ENCODE results near the gene HAUS7. TPM values are rescaled to one million over a fixed set of nuclear protein-coding genes. Genes with fewer than 3 reads are reported as not detected.

The HAUS7 gene
- total RNA-seq, 1 donor from 2014 or later: 31.3 TPM

DNA sequence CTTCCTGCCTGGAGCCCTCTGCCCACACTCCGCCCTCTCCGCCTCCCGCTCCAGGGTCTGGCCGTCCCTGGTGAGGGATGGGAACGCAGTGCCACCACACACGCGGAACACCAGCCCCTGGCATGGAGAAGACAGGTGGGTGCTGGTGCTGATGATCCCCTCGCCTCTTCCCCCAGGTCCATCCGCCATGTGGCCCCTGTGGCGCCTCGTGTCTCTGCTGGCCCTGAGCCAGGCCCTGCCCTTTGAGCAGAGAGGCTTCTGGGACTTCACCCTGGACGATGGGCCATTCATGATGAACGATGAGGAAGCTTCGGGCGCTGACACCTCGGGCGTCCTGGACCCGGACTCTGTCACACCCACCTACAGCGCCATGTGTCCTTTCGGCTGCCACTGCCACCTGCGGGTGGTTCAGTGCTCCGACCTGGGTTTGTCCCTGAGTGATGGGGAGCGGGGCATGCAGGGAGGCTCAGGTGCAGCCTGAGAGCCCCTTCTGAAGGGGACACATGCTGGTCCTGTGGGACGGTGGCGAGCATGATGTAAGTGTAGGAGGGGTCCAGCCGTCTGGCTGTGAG is 34.2 kb upstream of the HAUS7 start:
- Mint-ChIP-seq H3K4me1 (ENCODE audit: low read depth) (peaks cover 38% of the 10 kb centered on the region), H3K4me3 (ENCODE audit: unreplicated experiment) (no peak overlapping the region), H3K27ac (ENCODE audit: unreplicated experiment) (no peak overlapping the region), H3K36me3 (ENCODE audit: low read depth) (peaks cover 22% of the 10 kb centered on the region), H3K27me3 (ENCODE audit: low read depth) (no peaks in the 10 kb centered on the region), H3K9me3 (ENCODE audit: low read depth) (peaks cover 2% of the 10 kb centered on the region)
- no peak for DNase-seq (ENCODE audit: low spot score)
- TF ChIP-seq CTCF (IDR thresholded peaks at IDR 0.05): no peak

DNA sequence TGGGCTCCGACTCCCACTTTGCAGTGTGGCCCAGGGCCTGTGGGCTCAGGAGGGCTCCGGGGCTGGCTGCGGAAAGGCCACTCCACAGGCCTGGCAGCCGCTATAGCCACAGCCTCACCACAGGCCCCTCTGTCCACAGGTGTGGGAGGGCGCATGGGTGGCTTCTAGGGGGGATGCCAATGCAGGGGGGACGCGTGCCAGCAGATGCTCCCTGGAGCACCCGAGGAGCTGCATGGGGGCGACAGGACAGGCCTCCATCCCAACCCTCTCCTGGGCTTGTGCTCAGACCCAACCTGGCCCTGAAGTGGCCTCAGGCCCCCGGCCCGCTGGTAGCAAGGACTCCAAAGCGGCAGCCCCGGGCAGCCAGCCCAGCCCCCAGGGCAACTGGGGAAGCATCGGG is 32.4 kb upstream of the HAUS7 start:
- DNase-seq (ENCODE audit: low spot score): no peak
- TF ChIP-seq CTCF (IDR thresholded peaks at IDR 0.05): no peak
- H3K36me3 Mint-ChIP-seq (ENCODE audit: low read depth): peaks cover 18% of the 10 kb centered on the region
- no peaks in the 10 kb centered on the region for H3K27me3 Mint-ChIP-seq (ENCODE audit: low read depth)
- H3K9me3 Mint-ChIP-seq (ENCODE audit: low read depth): peaks cover 2% of the 10 kb centered on the region
- peaks cover 43% of the 10 kb centered on the region for H3K4me1 Mint-ChIP-seq (ENCODE audit: low read depth)
- H3K27ac Mint-ChIP-seq (ENCODE audit: unreplicated experiment): no peak overlapping the region
- H3K4me3 Mint-ChIP-seq (ENCODE audit: unreplicated experiment): no peak overlapping the region

- peaks cover 40% of the 10 kb centered on the region for H3K4me1 Mint-ChIP-seq (ENCODE audit: low read depth)
- no peak for TF ChIP-seq CTCF (IDR thresholded peaks at IDR 0.05)
- DNase-seq (ENCODE audit: low spot score): no peak
- peaks cover 12% of the 10 kb centered on the region for H3K36me3 Mint-ChIP-seq (ENCODE audit: low read depth)
- H3K27me3 Mint-ChIP-seq (ENCODE audit: low read depth): no peaks in the 10 kb centered on the region
- peak overlapping the region; percentile 51 for H3K27ac Mint-ChIP-seq (ENCODE audit: unreplicated experiment)
- H3K4me3 Mint-ChIP-seq (ENCODE audit: unreplicated experiment): no peak overlapping the region
- H3K9me3 Mint-ChIP-seq (ENCODE audit: low read depth): peaks cover 2% of the 10 kb centered on the region
Measured at GRCh38 chrX:153502131-153502530, 31.8 kb upstream of the HAUS7 start.

- Mint-ChIP-seq H3K27me3 (ENCODE audit: low read depth) (no peaks in the 10 kb centered on the region), H3K9me3 (ENCODE audit: low read depth) (peaks cover 2% of the 10 kb centered on the region), H3K27ac (ENCODE audit: unreplicated experiment) (peak overlapping the region; percentile 27), H3K4me1 (ENCODE audit: low read depth) (peaks cover 36% of the 10 kb centered on the region), H3K4me3 (ENCODE audit: unreplicated experiment) (peak overlapping the region; percentile 72), H3K36me3 (ENCODE audit: low read depth) (peaks cover 8% of the 10 kb centered on the region)
- no peak for DNase-seq (ENCODE audit: low spot score)
- TF ChIP-seq CTCF (IDR thresholded peaks at IDR 0.05): no peak
Measured at GRCh38 chrX:153501530-153501929, 31.2 kb upstream of the HAUS7 start.

DNA sequence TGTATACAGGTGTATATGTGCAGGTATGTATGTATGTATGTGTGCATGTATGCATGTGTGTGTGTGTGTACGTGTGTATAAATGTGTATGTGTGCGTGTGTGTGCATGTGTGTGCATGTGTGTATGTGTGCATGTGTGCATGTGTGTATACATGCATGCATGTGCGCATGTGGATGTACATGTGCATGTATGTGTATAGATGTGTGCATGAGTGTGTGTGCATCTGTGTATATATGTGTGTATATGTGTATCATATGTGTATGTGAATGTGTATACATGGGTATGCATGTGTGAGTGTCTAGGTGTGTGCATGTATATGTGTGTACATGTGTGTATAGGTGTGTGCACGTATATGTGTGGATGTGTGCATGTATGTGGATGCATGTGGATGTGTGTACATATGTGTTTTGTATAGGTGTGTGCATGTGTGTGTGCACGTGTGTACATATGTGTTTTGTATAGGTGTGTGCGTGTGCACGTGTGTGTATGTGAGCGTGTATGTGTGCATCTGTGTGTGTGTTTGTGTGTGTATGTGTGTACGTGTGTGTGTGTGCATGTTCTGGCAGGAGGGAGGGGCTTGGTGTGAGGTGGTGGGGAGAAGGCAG is 30.4 kb upstream of the HAUS7 start:
- H3K36me3 Mint-ChIP-seq (ENCODE audit: low read depth): peaks cover 8% of the 10 kb centered on the region
- peaks cover 36% of the 10 kb centered on the region for H3K4me1 Mint-ChIP-seq (ENCODE audit: low read depth)
- no peak for DNase-seq (ENCODE audit: low spot score)
- no peaks in the 10 kb centered on the region for H3K27me3 Mint-ChIP-seq (ENCODE audit: low read depth)
- H3K9me3 Mint-ChIP-seq (ENCODE audit: low read depth): peaks cover 2% of the 10 kb centered on the region
- no peak for TF ChIP-seq CTCF (IDR thresholded peaks at IDR 0.05)
- peak overlapping the region; percentile 72 for H3K4me3 Mint-ChIP-seq (ENCODE audit: unreplicated experiment)
- H3K27ac Mint-ChIP-seq (ENCODE audit: unreplicated experiment): peak overlapping the region; percentile 46
